ENCODE results near the gene COLQ. TPM values are rescaled to one million over a fixed set of nuclear protein-coding genes. Genes with fewer than 3 reads are reported as not detected.
"Not testable (repeated sequence)": the region's sequence is repeated elsewhere in the genome, so short reads cannot be mapped to it uniquely, and the experiment has no call there.

The COLQ gene
- total RNA-seq, 6 donors from 2014 or later: 1.1 to 34.6 (median 2.6) TPM

DNA sequence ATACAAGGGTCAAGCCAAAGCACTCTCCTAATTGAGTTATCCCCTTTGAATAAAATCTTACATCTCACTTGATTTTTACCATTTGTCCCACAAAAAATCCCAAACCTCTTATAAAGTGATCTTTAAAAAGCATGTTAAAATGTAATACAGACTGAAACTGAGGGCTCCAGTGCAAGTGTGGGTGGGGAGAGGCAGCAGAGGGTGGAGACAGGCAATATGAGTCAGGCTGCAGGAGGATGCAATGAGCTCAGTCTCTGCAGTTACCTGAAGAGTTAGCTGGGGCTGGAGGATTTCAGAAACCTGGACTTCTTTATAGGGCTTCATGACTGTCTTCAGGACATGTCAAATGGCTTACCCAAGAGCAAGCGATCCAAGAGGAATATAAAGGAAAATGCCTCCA lies 14.2 kb upstream of the COLQ start:
- Histone ChIP-seq H3K9me3 (no peaks in the 10 kb centered on the region), H3K27ac (no peak overlapping the region), H3K4me1 (peaks cover 0 to 5% (median 0%) of the 10 kb centered on the region in 4 donors), H3K36me3 (no peaks in the 10 kb centered on the region), H3K27me3 (no peaks in the 10 kb centered on the region), H3K4me3 (no peak overlapping the region)
- ATAC-seq (ENCODE audit: low FRiP score in 2 of 2): no peak
- WGBS, 2 donors: 100% methylated on average over 1 of the region's 1 CpG
- TF ChIP-seq POLR2A (IDR thresholded peaks at IDR 0.05) (no peak), EP300 (IDR thresholded peaks at IDR 0.05) (no peak), POLR2AphosphoS5 (IDR thresholded peaks at IDR 0.05) (no peak)
- TF ChIP-seq, protein P1, sequence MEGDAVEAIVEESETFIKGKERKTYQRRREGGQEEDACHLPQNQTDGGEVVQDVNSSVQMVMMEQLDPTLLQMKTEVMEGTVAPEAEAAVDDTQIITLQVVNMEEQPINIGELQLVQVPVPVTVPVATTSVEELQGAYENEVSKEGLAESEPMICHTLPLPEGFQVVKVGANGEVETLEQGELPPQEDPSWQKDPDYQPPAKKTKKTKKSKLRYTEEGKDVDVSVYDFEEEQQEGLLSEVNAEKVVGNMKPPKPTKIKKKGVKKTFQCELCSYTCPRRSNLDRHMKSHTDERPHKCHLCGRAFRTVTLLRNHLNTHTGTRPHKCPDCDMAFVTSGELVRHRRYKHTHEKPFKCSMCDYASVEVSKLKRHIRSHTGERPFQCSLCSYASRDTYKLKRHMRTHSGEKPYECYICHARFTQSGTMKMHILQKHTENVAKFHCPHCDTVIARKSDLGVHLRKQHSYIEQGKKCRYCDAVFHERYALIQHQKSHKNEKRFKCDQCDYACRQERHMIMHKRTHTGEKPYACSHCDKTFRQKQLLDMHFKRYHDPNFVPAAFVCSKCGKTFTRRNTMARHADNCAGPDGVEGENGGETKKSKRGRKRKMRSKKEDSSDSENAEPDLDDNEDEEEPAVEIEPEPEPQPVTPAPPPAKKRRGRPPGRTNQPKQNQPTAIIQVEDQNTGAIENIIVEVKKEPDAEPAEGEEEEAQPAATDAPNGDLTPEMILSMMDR (IDR thresholded peaks at IDR 0.05): no peak
- no peak for DNase-seq

DNA sequence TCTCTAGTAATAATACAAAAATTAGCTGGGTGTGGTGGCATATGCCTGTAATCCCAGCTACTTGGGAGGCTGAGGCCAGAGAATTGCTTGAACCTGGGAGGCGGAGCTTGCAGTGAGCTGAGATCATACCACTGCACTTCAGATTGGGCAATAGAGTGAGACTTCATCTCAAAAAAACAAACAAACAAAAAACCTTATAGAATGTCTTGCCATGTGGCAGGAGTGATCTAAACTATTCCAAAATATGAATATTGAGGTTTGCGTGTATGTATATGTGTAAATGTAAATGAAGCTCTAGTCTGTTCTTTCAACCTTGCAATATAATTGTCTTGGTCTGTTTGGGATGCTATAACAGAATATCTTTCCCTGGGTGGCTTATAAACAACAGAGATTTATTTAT lies 11.1 kb upstream of the COLQ start:
- not testable (repeated sequence) for H3K9me3 ChIP-seq; H3K27ac ChIP-seq; H3K4me3 ChIP-seq; H3K27me3 ChIP-seq; DNase-seq; H3K36me3 ChIP-seq; ATAC-seq (ENCODE audit: low FRiP score in 2 of 2)
- WGBS, 2 donors: 100% methylated on average over 2 of the region's 2 CpGs
- peaks cover 4 to 32% (median 19%) of the 10 kb centered on the region in 4 donors for H3K4me1 ChIP-seq

DNA sequence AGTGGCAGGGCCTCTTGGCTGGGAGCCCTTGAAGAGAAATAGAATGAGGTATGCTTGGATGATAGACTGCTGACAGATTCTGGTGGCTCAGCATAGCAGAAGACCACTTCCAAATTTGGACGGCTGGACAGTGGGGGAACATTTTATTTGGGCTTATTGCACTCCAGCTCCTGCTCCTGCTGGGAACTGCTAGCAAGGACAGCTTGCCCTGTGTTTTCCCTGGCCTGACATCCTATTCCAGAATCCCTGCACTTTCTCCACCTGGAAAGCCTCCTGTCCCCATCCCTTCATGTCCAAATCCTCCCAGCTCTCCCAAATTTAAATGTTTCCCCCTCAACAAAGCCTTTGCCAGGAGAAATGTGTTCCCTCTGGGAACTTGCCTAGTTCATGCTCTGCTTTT lies 9.8 kb upstream of the COLQ start:
- no peak overlapping the region for H3K27ac ChIP-seq
- WGBS, 2 donors: 88 to 100% methylated on average over 1 of the region's 1 CpG
- no peaks in the 10 kb centered on the region for H3K36me3 ChIP-seq
- H3K4me1 ChIP-seq: peaks cover 4 to 39% (median 26%) of the 10 kb centered on the region in 4 donors
- H3K27me3 ChIP-seq: no peaks in the 10 kb centered on the region
- DNase-seq (no peak), ATAC-seq (ENCODE audit: low FRiP score in 2 of 2) (no peak)
- TF ChIP-seq POLR2AphosphoS5 (IDR thresholded peaks at IDR 0.05) (no peak), EP300 (IDR thresholded peaks at IDR 0.05) (no peak)
- TF ChIP-seq, protein P1 (IDR thresholded peaks at IDR 0.05): no peak
- H3K9me3 ChIP-seq: no peaks in the 10 kb centered on the region
- H3K4me3 ChIP-seq: no peak overlapping the region

DNA sequence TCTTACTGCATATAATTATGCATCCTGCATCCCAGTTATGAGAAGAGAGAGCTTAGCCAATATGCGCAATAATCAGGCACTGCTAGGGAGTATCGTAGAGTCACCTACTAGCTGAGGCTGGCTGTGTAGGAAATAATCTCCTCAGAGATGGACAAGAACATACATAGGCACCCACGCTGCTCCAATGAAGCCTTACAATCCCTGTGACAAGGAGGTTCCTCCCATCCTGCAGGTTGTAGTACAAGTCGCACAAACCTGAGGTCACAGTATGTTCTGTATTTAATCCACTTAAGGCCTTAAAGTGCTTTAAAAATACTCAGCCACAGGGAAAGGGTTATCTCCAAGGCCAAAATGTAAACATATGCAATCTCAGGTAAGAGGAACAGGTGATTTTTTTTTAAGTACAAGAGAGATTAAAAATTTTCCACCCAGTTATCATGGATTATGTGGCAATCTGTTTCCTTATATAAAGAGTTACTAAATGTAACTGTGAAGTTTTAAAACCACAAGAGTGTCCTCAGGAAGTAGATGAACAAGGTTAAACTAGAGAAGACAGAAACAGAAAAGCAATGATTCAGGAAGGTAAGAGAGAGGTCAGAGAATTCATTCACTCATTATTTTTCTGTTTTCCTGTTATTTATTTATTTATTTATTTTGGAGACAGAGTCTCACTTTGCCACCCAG lies 7.5 kb upstream of the COLQ start:
- Histone ChIP-seq H3K27ac (peak overlapping the region; percentile 22 to 86 (median 74)), H3K9me3 (no peaks in the 10 kb centered on the region), H3K4me1 (peaks cover 4 to 39% (median 26%) of the 10 kb centered on the region in 4 donors), H3K36me3 (no peaks in the 10 kb centered on the region), H3K4me3 (no peak overlapping the region), H3K27me3 (no peaks in the 10 kb centered on the region)
- 58 to 79% methylated on average over 4 of the region's 4 CpGs for WGBS, 2 donors
- DNase-seq: peak in 1 of 2 donors; percentile 83
- ATAC-seq (ENCODE audit: low FRiP score in 2 of 2): peak; percentile 70 to 93
- peak in 3 of 4 donors; percentile 28 to 98 (median 81) for TF ChIP-seq EP300 (IDR thresholded peaks at IDR 0.05)
- TF ChIP-seq, protein P1 (IDR thresholded peaks at IDR 0.05): no peak
- peak in 1 of 4 donors; percentile 66 for TF ChIP-seq POLR2A (IDR thresholded peaks at IDR 0.05)
- peak in 1 of 2 donors; percentile 65 for TF ChIP-seq POLR2AphosphoS5 (IDR thresholded peaks at IDR 0.05)

DNA sequence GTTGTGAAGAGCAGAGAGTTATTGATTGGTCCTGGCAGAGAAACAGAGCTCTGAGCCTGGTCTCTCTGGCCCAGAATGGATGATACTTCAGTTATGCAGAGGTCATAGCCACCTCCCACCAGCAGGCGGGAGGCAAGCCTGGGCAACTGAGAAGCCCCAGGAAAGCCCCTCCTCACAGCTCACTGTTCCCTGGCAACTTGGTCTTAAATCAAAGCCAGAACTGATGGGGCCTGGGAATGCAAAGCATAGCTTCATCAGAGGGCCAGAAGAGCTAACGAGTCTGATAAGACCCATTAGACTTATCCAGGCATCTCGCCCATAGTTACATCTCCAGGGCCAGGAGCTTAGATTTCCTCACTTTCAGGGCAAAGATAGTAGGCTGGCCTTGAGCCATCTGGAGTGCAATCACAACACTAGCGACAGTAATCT lies 5.5 kb upstream of the COLQ start:
- H3K4me3 ChIP-seq: no peak overlapping the region
- no peaks in the 10 kb centered on the region for H3K9me3 ChIP-seq
- TF ChIP-seq POLR2A (IDR thresholded peaks at IDR 0.05) (no peak), POLR2AphosphoS5 (IDR thresholded peaks at IDR 0.05) (no peak), EP300 (IDR thresholded peaks at IDR 0.05) (no peak)
- TF ChIP-seq, protein P1 (IDR thresholded peaks at IDR 0.05): no peak
- DNase-seq (no peak), ATAC-seq (ENCODE audit: low FRiP score in 2 of 2) (peak in 1 of 2 donors; percentile 56)
- peaks cover 5 to 39% (median 26%) of the 10 kb centered on the region in 4 donors for H3K4me1 ChIP-seq
- H3K27ac ChIP-seq: no peak overlapping the region
- H3K36me3 ChIP-seq: no peaks in the 10 kb centered on the region
- WGBS, 2 donors: 70 to 77% methylated on average over 4 of the region's 4 CpGs
- no peaks in the 10 kb centered on the region for H3K27me3 ChIP-seq
